ENCODE results near the gene DYRK1A.

The DYRK1A gene

GRCh38 chr21:37432710-37433455 lies 66.3 kb downstream of the DYRK1A start:
- no peak for DNase-seq (ENCODE audit: low read depth)
- H3K4me3 ChIP-seq (ENCODE audit: low read depth, low read length): no peak overlapping the region
- TF ChIP-seq CTCF (IDR thresholded peaks at IDR 0.05; ENCODE audit: low read depth, low read length): no peak
- no peak for TF ChIP-seq MYC (IDR thresholded peaks at IDR 0.05; ENCODE audit: low read depth, low read length)
- TF ChIP-seq POLR2A (IDR thresholded peaks at IDR 0.05; ENCODE audit: extremely low read depth, insufficient read length): no peak
- TF ChIP-seq MAX (IDR thresholded peaks at IDR 0.05; ENCODE audit: low read depth, low read length): no peak

- TF ChIP-seq MYC (IDR thresholded peaks at IDR 0.05; ENCODE audit: low read depth, low read length) (no peak), POLR2A (IDR thresholded peaks at IDR 0.05; ENCODE audit: extremely low read depth, insufficient read length) (no peak), MAX (IDR thresholded peaks at IDR 0.05; ENCODE audit: low read depth, low read length) (no peak), CTCF (IDR thresholded peaks at IDR 0.05; ENCODE audit: low read depth, low read length) (no peak)
- DNase-seq (ENCODE audit: low read depth): no peak
- no peak overlapping the region for H3K4me3 ChIP-seq (ENCODE audit: low read depth, low read length)
Observed at GRCh38 chr21:37433456-37433840, 66.9 kb downstream of the DYRK1A start.

- DNase-seq (ENCODE audit: low read depth): peak; percentile 73
- H3K4me3 ChIP-seq (ENCODE audit: low read depth, low read length): no peak overlapping the region
- TF ChIP-seq MYC (IDR thresholded peaks at IDR 0.05; ENCODE audit: low read depth, low read length) (no peak), POLR2A (IDR thresholded peaks at IDR 0.05; ENCODE audit: extremely low read depth, insufficient read length) (no peak), MAX (IDR thresholded peaks at IDR 0.05; ENCODE audit: low read depth, low read length) (no peak), CTCF (IDR thresholded peaks at IDR 0.05; ENCODE audit: low read depth, low read length) (no peak)
Observed at GRCh38 chr21:37435120-37435519, 68.5 kb downstream of the DYRK1A start.

GRCh38 chr21:37435711-37436110 lies 69.1 kb downstream of the DYRK1A start:
- DNase-seq (ENCODE audit: low read depth): no peak
- no peak for TF ChIP-seq MYC (IDR thresholded peaks at IDR 0.05; ENCODE audit: low read depth, low read length)
- TF ChIP-seq POLR2A (IDR thresholded peaks at IDR 0.05; ENCODE audit: extremely low read depth, insufficient read length): no peak
- TF ChIP-seq CTCF (IDR thresholded peaks at IDR 0.05; ENCODE audit: low read depth, low read length): no peak
- no peak for TF ChIP-seq MAX (IDR thresholded peaks at IDR 0.05; ENCODE audit: low read depth, low read length)

GRCh38 chr21:37436174-37436573 lies 69.6 kb downstream of the DYRK1A start:
- H3K4me3 ChIP-seq (ENCODE audit: low read depth, low read length): no peak overlapping the region
- no peak for DNase-seq (ENCODE audit: low read depth)
- no peak for TF ChIP-seq MAX (IDR thresholded peaks at IDR 0.05; ENCODE audit: low read depth, low read length)
- TF ChIP-seq CTCF (IDR thresholded peaks at IDR 0.05; ENCODE audit: low read depth, low read length): no peak
- no peak for TF ChIP-seq MYC (IDR thresholded peaks at IDR 0.05; ENCODE audit: low read depth, low read length)
- no peak for TF ChIP-seq POLR2A (IDR thresholded peaks at IDR 0.05; ENCODE audit: extremely low read depth, insufficient read length)

More at GRCh38 chr21:37435711-37436110, 69.1 kb downstream of the DYRK1A start:
- no peak overlapping the region for H3K4me3 ChIP-seq (ENCODE audit: low read depth, low read length)

Measured in NB4 (cell line).